SK-N-SH (cell line): Measurements from ENCODE around the gene TJAP1. TPM values are rescaled to one million over a fixed set of nuclear protein-coding genes. Genes with fewer than 3 reads are reported as not detected.

Source experiments
- CTCF ChIA-PET: fragments of 300-600, 350-600 bp; formaldehyde crosslinking; extraction: SDS; loops from one replicate; lab custom pipeline; 2021; lab: Yijun Ruan, JAX
- POLR2A ChIA-PET: fragments of 350-600 bp; sonication (Branson Sonifier 250); formaldehyde crosslinking; extraction: SDS; loops from one replicate; lab custom pipeline; 2020; ENCODE audit warnings: antibody characterized with exemption, inconsistent platforms; lab: Yijun Ruan, JAX
- DNase-seq: peaks from one replicate; pipeline ENCODE4 v3.0.0; 2012
- H2AFZ ChIP-seq: fragments of 200-600 bp; sonication (generic); 2 replicates; pipeline ENCODE4 v1.8.1; 2016; ENCODE audit warnings: antibody characterized with exemption, mild to moderate bottlenecking, low read depth
- H3F3A ChIP-seq: fragments of 200-600 bp; sonication (generic); replicated peaks from 2 replicates; pipeline ENCODE3; 2016; ENCODE audit warnings: antibody characterized with exemption, mild to moderate bottlenecking; ENCODE audit not compliant: insufficient read depth
- H3K27ac ChIP-seq, 2 experiments: fragments of 200-500 bp in 1 of 2; fragments of 200-600 bp in 1 of 2; sonication (Bioruptor generic) in 1 of 2; sonication (generic), shearing (Covaris generic) in 1 of 2; 2 replicates each; pipeline versions ENCODE4 v1.5.1 to v1.6.1; 2014 to 2016; ENCODE audit warnings: low read depth in 2 of 2, inconsistent platforms in 1 of 2, low read length in 1 of 2, mild to moderate bottlenecking in 1 of 2, mixed read lengths in 1 of 2
- H3K27me3 ChIP-seq: fragments of 200-600 bp; sonication (generic), shearing (Covaris generic); 2 replicates; pipeline ENCODE4 v1.6.1; 2016; ENCODE audit warnings: mixed run types; ENCODE audit not compliant: insufficient read depth
- H3K36me3 ChIP-seq, 2 experiments: fragments of 200-500 bp in 1 of 2; fragments of 200-600 bp in 1 of 2; sonication (Bioruptor generic) in 1 of 2; sonication (generic) in 1 of 2; replicated peaks in 1 of 2; 2 replicates each; pipeline versions ENCODE3 to v1.5.1; 2014 to 2016; ENCODE audit warnings: low read length in 1 of 2, mild to moderate bottlenecking in 1 of 2; ENCODE audit not compliant: insufficient read depth in 2 of 2, control insufficient read depth in 1 of 2
- H3K4me1 ChIP-seq, 2 experiments: fragments of 200-500 bp in 1 of 2; fragments of 200-600 bp in 1 of 2; sonication (Bioruptor generic) in 1 of 2; sonication (generic), shearing (Covaris generic) in 1 of 2; 2 replicates each; pipeline versions ENCODE4 v1.5.1 to v1.6.1; 2014 to 2016; ENCODE audit warnings: low read depth in 1 of 2, low read length in 1 of 2, mixed run types in 1 of 2; ENCODE audit not compliant: insufficient read depth in 2 of 2, control insufficient read depth in 1 of 2
- H3K4me2 ChIP-seq: fragments of 200-600 bp; sonication (generic), shearing (Covaris generic); 2 replicates; pipeline ENCODE4 v1.6.1; 2017; ENCODE audit warnings: mixed run types
- H3K4me3 ChIP-seq, 2 experiments: fragments of 200-500 bp in 1 of 2; fragments of 200-600 bp in 1 of 2; sonication (Bioruptor generic) in 1 of 2; sonication (generic), shearing (Covaris generic) in 1 of 2; 2 replicates each; pipeline versions ENCODE4 v1.5.1 to v1.8.1; 2014 to 2016; ENCODE audit warnings: low read depth in 2 of 2, inconsistent platforms in 1 of 2, low read length in 1 of 2, mild to moderate bottlenecking in 1 of 2, mixed read lengths in 1 of 2, moderate library complexity in 1 of 2
- H3K79me2 ChIP-seq: fragments of 200-600 bp; sonication (generic); 2 replicates; pipeline ENCODE4 v1.8.1; 2017; ENCODE audit warnings: mild to moderate bottlenecking; ENCODE audit not compliant: insufficient read depth
- H3K9ac ChIP-seq: fragments of 200-600 bp; sonication (generic); 2 replicates; pipeline ENCODE4 v1.6.1; 2017; ENCODE audit warnings: mixed run types
- H3K9me2 ChIP-seq: fragments of 200-600 bp; sonication (generic); 2 replicates; pipeline ENCODE4 v1.6.1; 2017; ENCODE audit warnings: mixed run types
- H3K9me3 ChIP-seq: fragments of 200-600 bp; sonication (generic); 2 replicates; pipeline ENCODE4 v1.6.1; 2017; ENCODE audit warnings: mixed run types, mild to moderate bottlenecking, moderate library complexity
- H4K20me1 ChIP-seq: fragments of 200-600 bp; sonication (generic); 2 replicates; pipeline ENCODE4 v1.6.1; 2017; ENCODE audit warnings: mild to moderate bottlenecking, mixed run types; ENCODE audit not compliant: insufficient read depth
- CHD2 ChIP-seq: fragments of 150-350 bp; IDR thresholded peaks from 2 replicates; pipeline ENCODE4 v1.6.1; 2018; ENCODE audit warnings: low read length; ENCODE audit not compliant: partially characterized antibody
- ELF1 ChIP-seq: IDR thresholded peaks from 2 replicates; pipeline ENCODE4 v1.4.0; 2012
- FOSL2 ChIP-seq: IDR thresholded peaks from 2 replicates; pipeline ENCODE4 v1.4.0; 2012; ENCODE audit warnings: low read depth, mild to moderate bottlenecking, moderate library complexity, borderline replicate concordance
- FOXJ3 ChIP-seq: sonication (generic); formaldehyde crosslinking; IDR thresholded peaks from 2 replicates; pipeline ENCODE4 v1.5.1; 2020; ENCODE audit warnings: mild to moderate bottlenecking, missing genetic modification reagents
- GABPA ChIP-seq: IDR thresholded peaks from 2 replicates; pipeline ENCODE4 v1.4.0; 2012; ENCODE audit warnings: low read depth, mild to moderate bottlenecking
- GATA2 ChIP-seq: sonication (generic); formaldehyde crosslinking; IDR thresholded peaks from 2 replicates; pipeline ENCODE4 v1.5.0; 2020; ENCODE audit warnings: mild to moderate bottlenecking, missing genetic modification reagents
- IRF3 ChIP-seq: fragments of 150-350 bp; IDR thresholded peaks from 2 replicates; pipeline ENCODE4 v1.6.1; 2016; ENCODE audit warnings: mild to moderate bottlenecking, low read depth, low read length
- JUND ChIP-seq: IDR thresholded peaks from 2 replicates; pipeline ENCODE4 v1.4.0; 2012
- MEF2A ChIP-seq: IDR thresholded peaks from 2 replicates; pipeline ENCODE4 v1.4.0; 2012; ENCODE audit warnings: low read depth, borderline replicate concordance
- MXI1 ChIP-seq: IDR thresholded peaks from 2 replicates; pipeline ENCODE4 v1.6.1; 2012; ENCODE audit warnings: mild to moderate bottlenecking, low read depth, low read length, improper control_type of control experiment
- RAD21 ChIP-seq: IDR thresholded peaks from 2 replicates; pipeline ENCODE4 v1.6.1; 2012; ENCODE audit warnings: mild to moderate bottlenecking, low read length
- RCOR1 ChIP-seq: fragments of 150-350 bp; IDR thresholded peaks from 2 replicates; pipeline ENCODE4 v1.6.1; 2017; ENCODE audit warnings: antibody characterized with exemption, low read length
- RXRA ChIP-seq: IDR thresholded peaks from 2 replicates; pipeline ENCODE4 v1.4.0; 2012; ENCODE audit warnings: low read depth, mild to moderate bottlenecking, borderline replicate concordance
- SIN3A ChIP-seq: IDR thresholded peaks from 2 replicates; pipeline ENCODE4 v1.6.1; 2012; ENCODE audit warnings: low read depth, mild to moderate bottlenecking, low read length, moderate library complexity, borderline replicate concordance
- SMC3 ChIP-seq: IDR thresholded peaks from 2 replicates; pipeline ENCODE4 v1.6.1; 2012; ENCODE audit warnings: low read depth, low read length, improper control_type of control experiment
- TCF12 ChIP-seq: IDR thresholded peaks from 2 replicates; pipeline ENCODE4 v1.4.0; 2012
- TEAD4 ChIP-seq: IDR thresholded peaks from 2 replicates; pipeline ENCODE4 v1.4.0; 2012; ENCODE audit warnings: mild to moderate bottlenecking, borderline replicate concordance; ENCODE audit not compliant: insufficient read depth
- USF1 ChIP-seq: IDR thresholded peaks from 2 replicates; pipeline ENCODE4 v1.4.0; 2012; ENCODE audit warnings: low read depth, borderline replicate concordance
- WGBS: methylation state at CpG from one replicate; pipeline ENCODE4 v1.1.6; 2017; ENCODE audit warnings: low lambda C conversion rate; 5-methylcytosine and 5-hydroxymethylcytosine counted together
- polyA plus RNA-seq, 3 experiments: library from polyadenylated mRNA; depleted of rRNA; stranded (reverse); fragments of >200 nt; gene quantifications; 2 replicates each; pipeline ENCODE4 v1.2.3, GENCODE V29; 2012
- TF ChIP-seq, protein P1 (sequence below): IDR thresholded peaks from 2 replicates; pipeline ENCODE4 v1.4.0; 2012; ENCODE audit warnings: low read depth, borderline replicate concordance
- TF ChIP-seq, protein P2 (sequence below): fragments of 200-600 bp; sonication (generic); IDR thresholded peaks from 2 replicates; pipeline ENCODE4 v1.6.1; 2017; ENCODE audit warnings: antibody characterized with exemption, mild to moderate bottlenecking, moderate library complexity

The TJAP1 gene
- polyA plus RNA-seq, 1 of the 3 experiments (the other 2 are of a cell fraction): 39.5 TPM

DNA sequence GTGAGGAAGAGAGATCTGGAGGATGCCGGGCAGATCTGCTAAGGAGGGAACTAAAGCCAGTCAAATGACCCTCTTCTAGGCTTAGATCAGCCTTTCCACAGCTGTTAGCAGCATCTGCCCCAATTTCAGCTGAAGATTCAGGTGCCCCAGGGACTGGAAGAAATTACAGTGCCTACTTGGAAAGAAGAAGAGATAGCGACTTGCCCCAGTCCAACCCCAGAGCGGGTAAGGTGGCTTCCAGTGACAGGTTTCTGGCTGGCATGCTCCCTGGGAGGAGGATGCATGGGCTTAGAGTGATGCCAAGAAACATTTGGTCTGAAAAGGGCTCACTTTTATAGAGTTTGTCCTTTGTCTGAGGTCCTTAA is 620 bp downstream of the TJAP1 start:
- H3K9ac ChIP-seq: peak overlapping the region; percentile 79
- H2AFZ ChIP-seq: 0 out of 2 replicates have a peak overlapping the region, but pooled peaks have one; percentile 6
- no peaks in the 10 kb centered on the region for H3F3A ChIP-seq
- H3K27ac ChIP-seq: peak overlapping the region; percentile 40 to 65; a peak in 2 of 4 replicates
- no peaks in the 10 kb centered on the region for H3K27me3 ChIP-seq
- peak overlapping the region; percentile 77 for H3K4me2 ChIP-seq
- DNase-seq: no peak
- H3K9me3 ChIP-seq: no peaks in the 10 kb centered on the region
- no peaks in the 10 kb centered on the region for H4K20me1 ChIP-seq
- TF ChIP-seq FOXJ3 (no peak), RAD21 (no peak), ELF1 (no peak), MXI1 (no peak), SMC3 (no peak), RCOR1 (no peak), IRF3 (no peak), MEF2A (no peak), SIN3A (no peak), JUND (no peak), CHD2 (no peak), RXRA (no peak), GABPA (no peak), FOSL2 (no peak), GATA2 (CRISPR knock-in tag) (no peak), TCF12 (no peak), USF1 (no peak), TEAD4 (no peak)
- TF ChIP-seq, protein P1, sequence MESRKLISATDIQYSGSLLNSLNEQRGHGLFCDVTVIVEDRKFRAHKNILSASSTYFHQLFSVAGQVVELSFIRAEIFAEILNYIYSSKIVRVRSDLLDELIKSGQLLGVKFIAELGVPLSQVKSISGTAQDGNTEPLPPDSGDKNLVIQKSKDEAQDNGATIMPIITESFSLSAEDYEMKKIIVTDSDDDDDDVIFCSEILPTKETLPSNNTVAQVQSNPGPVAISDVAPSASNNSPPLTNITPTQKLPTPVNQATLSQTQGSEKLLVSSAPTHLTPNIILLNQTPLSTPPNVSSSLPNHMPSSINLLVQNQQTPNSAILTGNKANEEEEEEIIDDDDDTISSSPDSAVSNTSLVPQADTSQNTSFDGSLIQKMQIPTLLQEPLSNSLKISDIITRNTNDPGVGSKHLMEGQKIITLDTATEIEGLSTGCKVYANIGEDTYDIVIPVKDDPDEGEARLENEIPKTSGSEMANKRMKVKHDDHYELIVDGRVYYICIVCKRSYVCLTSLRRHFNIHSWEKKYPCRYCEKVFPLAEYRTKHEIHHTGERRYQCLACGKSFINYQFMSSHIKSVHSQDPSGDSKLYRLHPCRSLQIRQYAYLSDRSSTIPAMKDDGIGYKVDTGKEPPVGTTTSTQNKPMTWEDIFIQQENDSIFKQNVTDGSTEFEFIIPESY: no peak
- TF ChIP-seq, protein P2, sequence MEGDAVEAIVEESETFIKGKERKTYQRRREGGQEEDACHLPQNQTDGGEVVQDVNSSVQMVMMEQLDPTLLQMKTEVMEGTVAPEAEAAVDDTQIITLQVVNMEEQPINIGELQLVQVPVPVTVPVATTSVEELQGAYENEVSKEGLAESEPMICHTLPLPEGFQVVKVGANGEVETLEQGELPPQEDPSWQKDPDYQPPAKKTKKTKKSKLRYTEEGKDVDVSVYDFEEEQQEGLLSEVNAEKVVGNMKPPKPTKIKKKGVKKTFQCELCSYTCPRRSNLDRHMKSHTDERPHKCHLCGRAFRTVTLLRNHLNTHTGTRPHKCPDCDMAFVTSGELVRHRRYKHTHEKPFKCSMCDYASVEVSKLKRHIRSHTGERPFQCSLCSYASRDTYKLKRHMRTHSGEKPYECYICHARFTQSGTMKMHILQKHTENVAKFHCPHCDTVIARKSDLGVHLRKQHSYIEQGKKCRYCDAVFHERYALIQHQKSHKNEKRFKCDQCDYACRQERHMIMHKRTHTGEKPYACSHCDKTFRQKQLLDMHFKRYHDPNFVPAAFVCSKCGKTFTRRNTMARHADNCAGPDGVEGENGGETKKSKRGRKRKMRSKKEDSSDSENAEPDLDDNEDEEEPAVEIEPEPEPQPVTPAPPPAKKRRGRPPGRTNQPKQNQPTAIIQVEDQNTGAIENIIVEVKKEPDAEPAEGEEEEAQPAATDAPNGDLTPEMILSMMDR: no peak
- WGBS: 4% methylated on average over 3 of the region's 3 CpGs
- ChIA-PET POLR2A (interaction anchor here (0.6 to 1.5 kb wide), 9 partner anchors 8 to 602 kb away, joined by 3 to 5 read pairs (median 3); no protein-coding TSS in a partner anchor), CTCF (interaction anchor here (1.2 to 3.9 kb wide), 6 partner anchors 9 to 29 kb away, joined by 3 to 23 read pairs (median 4); no protein-coding TSS in a partner anchor)
- peak overlapping the region; percentile 60 to 65 for H3K4me3 ChIP-seq
- H3K4me1 ChIP-seq: peaks cover 10 to 15% of the 10 kb centered on the region in 2 experiments; a peak in 3 of 4 replicates
- H3K9me2 ChIP-seq: no peaks in the 10 kb centered on the region
- peaks cover 51% of the 10 kb centered on the region for H3K79me2 ChIP-seq
- H3K36me3 ChIP-seq: peaks cover 0 to 2% of the 10 kb centered on the region in 2 experiments
